ENCODE data around the gene GIT1. TPM values are rescaled to one million over a fixed set of nuclear protein-coding genes. Genes with fewer than 3 reads are reported as not detected.

The GIT1 gene
- total and polyA plus RNA-seq, 2 donors (not counting 1 experiment from before 2014, with no cell fraction given): 12.4 to 20.1 TPM

- Histone ChIP-seq H3K4me1 (ENCODE audit: control insufficient read depth, extremely low read depth, insufficient read depth, low read length) (peaks cover 12% of the 10 kb centered on the region), H3K4me2 (ENCODE audit: extremely low read depth, insufficient read depth, low read length) (peak overlapping the region; percentile 94), H3K9ac (ENCODE audit: insufficient read depth, low read length) (no peak overlapping the region)
Measured at GRCh38 chr17:29586676-29587469, 2.6 kb downstream of the GIT1 start.

GRCh38 chr17:29585080-29585751 lies 4.2 kb downstream of the GIT1 start:
- peaks cover 10% of the 10 kb centered on the region for H3K4me1 ChIP-seq (ENCODE audit: control insufficient read depth, extremely low read depth, insufficient read depth, low read length)

More at GRCh38 chr17:29586676-29587469, 2.6 kb downstream of the GIT1 start:
- Histone ChIP-seq H3K27me3 (ENCODE audit: control insufficient read depth, insufficient read depth, low read length) (no peaks in the 10 kb centered on the region), H3K36me3 (ENCODE audit: control insufficient read depth, insufficient read depth, low read length) (peaks cover 8% of the 10 kb centered on the region), H4K20me1 (ENCODE audit: control insufficient read depth, extremely low read depth, insufficient read depth, low read length) (no peaks in the 10 kb centered on the region), H3K9me3 (ENCODE audit: control insufficient read depth, insufficient read depth, low read depth, low read length) (no peaks in the 10 kb centered on the region), H3K4me3 (replicated peaks in 1 of 4; ENCODE audit: control extremely low read depth in 1 of 4, insufficient read depth in 1 of 4, low read depth in 3 of 4, low read length in 4 of 4) (peak overlapping the region in 1 of 4 experiments; percentile 17), H3K79me2 (ENCODE audit: control insufficient read depth, insufficient read depth, low read length) (peaks cover 52% of the 10 kb centered on the region), H3K27ac (ENCODE audit: insufficient read depth, low read length) (no peak overlapping the region), H2AFZ (ENCODE audit: low read length) (no peak overlapping the region)
- DNase-seq (ENCODE audit: low read depth in 2 of 2): no peak
- TF ChIP-seq EZH2 (IDR thresholded peaks at IDR 0.05; ENCODE audit: low read length, missing control alignments) (no peak), CTCF (conservative IDR thresholded peaks at IDR 0.05 in 1 of 2, IDR thresholded peaks at IDR 0.05 in 1 of 2; ENCODE audit: low read depth in 1 of 2, low read length in 2 of 2) (no peak)

More at GRCh38 chr17:29585080-29585751, 4.2 kb downstream of the GIT1 start:
- Histone ChIP-seq H3K79me2 (ENCODE audit: control insufficient read depth, insufficient read depth, low read length) (peaks cover 52% of the 10 kb centered on the region), H2AFZ (ENCODE audit: low read length) (no peak overlapping the region), H3K9ac (ENCODE audit: insufficient read depth, low read length) (no peak overlapping the region), H3K27me3 (ENCODE audit: control insufficient read depth, insufficient read depth, low read length) (no peaks in the 10 kb centered on the region), H3K4me3 (replicated peaks in 1 of 4; ENCODE audit: control extremely low read depth in 1 of 4, insufficient read depth in 1 of 4, low read depth in 3 of 4, low read length in 4 of 4) (no peak overlapping the region), H3K36me3 (ENCODE audit: control insufficient read depth, insufficient read depth, low read length) (peaks cover 8% of the 10 kb centered on the region), H3K9me3 (ENCODE audit: control insufficient read depth, insufficient read depth, low read depth, low read length) (no peaks in the 10 kb centered on the region), H3K4me2 (ENCODE audit: extremely low read depth, insufficient read depth, low read length) (no peak overlapping the region), H4K20me1 (ENCODE audit: control insufficient read depth, extremely low read depth, insufficient read depth, low read length) (no peaks in the 10 kb centered on the region), H3K27ac (ENCODE audit: insufficient read depth, low read length) (no peak overlapping the region)
- peak in 1 of 2 donors; percentile 44 for DNase-seq (ENCODE audit: low read depth in 2 of 2)
- TF ChIP-seq CTCF (conservative IDR thresholded peaks at IDR 0.05 in 1 of 2, IDR thresholded peaks at IDR 0.05 in 1 of 2; ENCODE audit: low read depth in 1 of 2, low read length in 2 of 2): peak in 1 of 2 donors; percentile 36
- no peak for TF ChIP-seq EZH2 (IDR thresholded peaks at IDR 0.05; ENCODE audit: low read length, missing control alignments)

Measured in fibroblast of lung (primary cell).